ENCODE results near the gene ZFP64. TPM values are rescaled to one million over a fixed set of nuclear protein-coding genes. Genes with fewer than 3 reads are reported as not detected.

Gene ZFP64
- total RNA-seq, 1 donor from 2014 or later: 20.3 TPM

DNA sequence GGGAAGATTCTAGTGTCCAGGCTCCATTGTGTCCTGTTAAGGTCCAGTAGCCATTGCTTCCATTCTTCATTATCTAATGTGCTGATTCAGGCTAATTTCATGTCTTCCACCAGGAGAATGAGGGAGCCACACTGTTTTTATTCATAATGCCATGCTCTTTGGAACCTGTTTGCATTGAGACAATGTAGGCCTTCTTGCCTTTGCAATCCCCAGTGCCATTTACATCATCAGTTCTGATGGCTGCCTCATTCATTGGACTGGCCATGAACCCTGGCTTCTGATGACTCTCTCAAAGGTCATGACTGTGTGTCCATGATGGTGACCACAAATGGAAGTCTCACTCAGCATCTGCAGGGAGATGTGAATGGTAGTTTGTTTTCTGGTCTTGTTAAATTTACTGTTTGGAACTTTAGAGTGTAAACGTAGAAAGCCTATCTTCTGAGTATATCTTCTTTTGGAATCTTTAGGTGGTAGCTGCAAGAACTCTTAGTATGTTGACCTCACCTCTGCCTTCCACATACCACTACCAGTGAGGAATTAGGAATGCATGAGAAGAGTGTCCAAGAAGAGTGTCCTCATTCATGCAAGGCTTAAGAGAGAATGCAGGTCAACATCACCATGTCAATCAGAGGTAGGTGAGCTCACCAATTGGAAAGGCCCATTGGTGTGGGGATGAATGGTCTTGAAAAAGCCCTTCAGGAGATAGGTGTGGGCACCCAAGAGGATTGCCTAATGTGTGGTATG, 42.9 kb upstream of the ZFP64 start:
- Mint-ChIP-seq H3K27ac (ENCODE audit: unreplicated experiment) (no peak overlapping the region), H3K4me3 (ENCODE audit: unreplicated experiment) (no peak overlapping the region), H3K9me3 (ENCODE audit: unreplicated experiment) (no peaks in the 10 kb centered on the region), H3K36me3 (ENCODE audit: low read depth, unreplicated experiment) (no peaks in the 10 kb centered on the region), H3K27me3 (ENCODE audit: low read depth, unreplicated experiment) (peaks cover 2% of the 10 kb centered on the region), H3K4me1 (ENCODE audit: low read depth, unreplicated experiment) (peaks cover 6% of the 10 kb centered on the region)
- Histone ChIP-seq H3K4me1 (ENCODE audit: insufficient read depth, low read length) (no peaks in the 10 kb centered on the region), H3K4me2 (ENCODE audit: low read length) (no peak overlapping the region), H2AFZ (ENCODE audit: low read depth, low read length) (no peak overlapping the region), H3K9ac (ENCODE audit: low read length) (no peak overlapping the region), H3K27ac (ENCODE audit: low read depth, low read length) (no peak overlapping the region), H3K79me2 (ENCODE audit: insufficient read depth, low read length) (no peaks in the 10 kb centered on the region), H4K20me1 (ENCODE audit: insufficient read depth, low read length) (no peaks in the 10 kb centered on the region), H3K36me3 (ENCODE audit: insufficient read depth, low read length) (no peaks in the 10 kb centered on the region), H3K4me3 (ENCODE audit: insufficient read depth, low read depth, low read length) (no peak overlapping the region), H3K27me3 (ENCODE audit: insufficient read depth, low read length) (no peaks in the 10 kb centered on the region), H3K9me3 (ENCODE audit: insufficient read depth, low read depth, low read length) (no peaks in the 10 kb centered on the region)
- no peak for DNase-seq (ENCODE audit: low read depth)
- TF ChIP-seq, protein P1, sequence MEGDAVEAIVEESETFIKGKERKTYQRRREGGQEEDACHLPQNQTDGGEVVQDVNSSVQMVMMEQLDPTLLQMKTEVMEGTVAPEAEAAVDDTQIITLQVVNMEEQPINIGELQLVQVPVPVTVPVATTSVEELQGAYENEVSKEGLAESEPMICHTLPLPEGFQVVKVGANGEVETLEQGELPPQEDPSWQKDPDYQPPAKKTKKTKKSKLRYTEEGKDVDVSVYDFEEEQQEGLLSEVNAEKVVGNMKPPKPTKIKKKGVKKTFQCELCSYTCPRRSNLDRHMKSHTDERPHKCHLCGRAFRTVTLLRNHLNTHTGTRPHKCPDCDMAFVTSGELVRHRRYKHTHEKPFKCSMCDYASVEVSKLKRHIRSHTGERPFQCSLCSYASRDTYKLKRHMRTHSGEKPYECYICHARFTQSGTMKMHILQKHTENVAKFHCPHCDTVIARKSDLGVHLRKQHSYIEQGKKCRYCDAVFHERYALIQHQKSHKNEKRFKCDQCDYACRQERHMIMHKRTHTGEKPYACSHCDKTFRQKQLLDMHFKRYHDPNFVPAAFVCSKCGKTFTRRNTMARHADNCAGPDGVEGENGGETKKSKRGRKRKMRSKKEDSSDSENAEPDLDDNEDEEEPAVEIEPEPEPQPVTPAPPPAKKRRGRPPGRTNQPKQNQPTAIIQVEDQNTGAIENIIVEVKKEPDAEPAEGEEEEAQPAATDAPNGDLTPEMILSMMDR (IDR thresholded peaks at IDR 0.05; ENCODE audit: insufficient read depth, low read depth, low read length): no peak
- no peak for TF ChIP-seq EZH2 (IDR thresholded peaks at IDR 0.05; ENCODE audit: insufficient read depth, low read length)
- FAIRE-seq: no peak

DNA sequence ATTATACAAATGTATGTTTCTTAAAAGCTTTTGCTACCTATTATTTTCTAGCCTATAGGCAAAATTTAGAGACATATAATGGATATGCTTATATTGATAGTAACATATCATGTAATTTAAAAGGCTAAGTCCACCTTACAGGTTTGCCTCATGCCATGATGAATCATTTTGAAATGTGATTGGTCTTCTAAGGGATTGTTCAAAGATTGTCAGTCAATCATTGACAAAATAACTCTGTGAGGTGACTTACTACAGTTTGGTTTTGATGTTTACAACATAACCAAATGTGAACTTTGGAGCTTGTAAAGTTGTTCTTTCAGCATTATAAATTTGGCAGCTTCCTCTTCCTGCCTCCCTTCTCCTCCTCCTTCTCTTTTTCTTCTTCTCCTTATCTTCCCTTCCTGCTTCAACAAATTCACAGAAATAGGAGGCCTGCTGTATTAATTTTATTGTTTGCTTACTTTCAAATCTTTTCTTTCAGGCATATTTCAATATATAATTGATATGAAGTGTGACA, 39.7 kb upstream of the ZFP64 start:
- Mint-ChIP-seq H3K27me3 (ENCODE audit: low read depth, unreplicated experiment) (no peaks in the 10 kb centered on the region), H3K27ac (ENCODE audit: unreplicated experiment) (no peak overlapping the region)
- H3K27me3 ChIP-seq (ENCODE audit: insufficient read depth, low read length): no peaks in the 10 kb centered on the region

More for the DNA sequence above, 39.7 kb upstream of the ZFP64 start:
- Histone ChIP-seq H3K9me3 (ENCODE audit: insufficient read depth, low read depth, low read length) (no peaks in the 10 kb centered on the region), H3K9ac (ENCODE audit: low read length) (no peak overlapping the region), H3K4me2 (ENCODE audit: low read length) (no peak overlapping the region), H3K79me2 (ENCODE audit: insufficient read depth, low read length) (no peaks in the 10 kb centered on the region), H2AFZ (ENCODE audit: low read depth, low read length) (no peak overlapping the region), H4K20me1 (ENCODE audit: insufficient read depth, low read length) (no peaks in the 10 kb centered on the region), H3K4me3 (ENCODE audit: insufficient read depth, low read depth, low read length) (no peak overlapping the region), H3K27ac (ENCODE audit: low read depth, low read length) (no peak overlapping the region), H3K4me1 (ENCODE audit: insufficient read depth, low read length) (no peaks in the 10 kb centered on the region), H3K36me3 (ENCODE audit: insufficient read depth, low read length) (no peaks in the 10 kb centered on the region)
- TF ChIP-seq, protein P1 (IDR thresholded peaks at IDR 0.05; ENCODE audit: insufficient read depth, low read depth, low read length): no peak
- TF ChIP-seq EZH2 (IDR thresholded peaks at IDR 0.05; ENCODE audit: insufficient read depth, low read length): no peak
- DNase-seq (ENCODE audit: low read depth): no peak
- no peaks in the 10 kb centered on the region for H3K9me3 Mint-ChIP-seq (ENCODE audit: unreplicated experiment)
- H3K4me1 Mint-ChIP-seq (ENCODE audit: low read depth, unreplicated experiment): peaks cover 6% of the 10 kb centered on the region
- FAIRE-seq: no peak
- no peak overlapping the region for H3K4me3 Mint-ChIP-seq (ENCODE audit: unreplicated experiment)
- H3K36me3 Mint-ChIP-seq (ENCODE audit: low read depth, unreplicated experiment): no peaks in the 10 kb centered on the region
